HG03460 (cell line): Measurements from ENCODE around the gene PCCA.

ENCODE experiments used
- ATAC-seq: cut with Tn5 transposase; IDR thresholded peaks from one replicate; pipeline ENCODE4 v1.9.1; 2021; ENCODE audit not compliant: unreplicated experiment

PCCA gene

GRCh38 chr13:100395698-100396373, 306.9 kb downstream of the PCCA start:
- ATAC-seq = no peak

GRCh38 chr13:100396776-100397175, 307.9 kb downstream of the PCCA start:
- no peak for ATAC-seq

GRCh38 chr13:100397627-100398026, 308.7 kb downstream of the PCCA start:
- no peak for ATAC-seq

GRCh38 chr13:100398360-100398759, 309.5 kb downstream of the PCCA start:
- no peak for ATAC-seq

GRCh38 chr13:100399455-100399854, 310.6 kb downstream of the PCCA start:
- no peak for ATAC-seq

- ATAC-seq = no peak
Observed at GRCh38 chr13:100403675-100404074, 314.8 kb downstream of the PCCA start.

GRCh38 chr13:100409132-100409531, 320.2 kb downstream of the PCCA start:
- ATAC-seq = no peak

GRCh38 chr13:100423375-100423774, 334.5 kb downstream of the PCCA start:
- ATAC-seq = no peak

- ATAC-seq = no peak
Observed at GRCh38 chr13:100428986-100429385, 340.1 kb downstream of the PCCA start.

GRCh38 chr13:100432611-100433010, 343.7 kb downstream of the PCCA start:
- no peak for ATAC-seq

- ATAC-seq = no peak
Observed at GRCh38 chr13:100433475-100433874, 344.6 kb downstream of the PCCA start.

GRCh38 chr13:100434010-100434763, 345.3 kb downstream of the PCCA start:
- ATAC-seq = peak; percentile 80

GRCh38 chr13:100436099-100436498, 347.2 kb downstream of the PCCA start:
- no peak for ATAC-seq

GRCh38 chr13:100438059-100438788, 349.3 kb downstream of the PCCA start:
- ATAC-seq = no peak

GRCh38 chr13:100439247-100439970, 350.5 kb downstream of the PCCA start:
- no peak for ATAC-seq

- no peak for ATAC-seq
Observed at GRCh38 chr13:100440751-100441425, 352.0 kb downstream of the PCCA start.

- no peak for ATAC-seq
Observed at GRCh38 chr13:100442095-100442832, 353.4 kb downstream of the PCCA start.

GRCh38 chr13:100443278-100443997, 354.5 kb downstream of the PCCA start:
- no peak for ATAC-seq

GRCh38 chr13:100443998-100444328, 355.1 kb downstream of the PCCA start:
- ATAC-seq = no peak
